H9 (cell line): Measurements from ENCODE around the gene INTS12. TPM values are rescaled to one million over a fixed set of nuclear protein-coding genes. Genes with fewer than 3 reads are reported as not detected.

Source experiments
- DNase-seq: peaks from one replicate; pipeline ENCODE4 v3.0.0-alpha.2; 2017
- H2AFZ ChIP-seq: one replicate; pipeline ENCODE4 v1.6.1; 2013; ENCODE audit warnings: mild to moderate bottlenecking, low read length, control low read depth, moderate library complexity
- H2AK5ac ChIP-seq: 2 replicates; pipeline ENCODE4 v1.6.1; 2013; ENCODE audit warnings: low read length, control low read depth, mixed read lengths; ENCODE audit not compliant: insufficient read length
- H2BK120ac ChIP-seq: one replicate; pipeline ENCODE4 v1.6.1; 2013; ENCODE audit warnings: low read depth, mild to moderate bottlenecking, low read length, control low read depth, inconsistent platforms; ENCODE audit not compliant: poor library complexity, severe bottlenecking
- H2BK12ac ChIP-seq: 2 replicates; pipeline ENCODE4 v1.6.1; 2013; ENCODE audit warnings: low read length, control low read depth, mixed read lengths, low read depth; ENCODE audit not compliant: insufficient read length
- H2BK15ac ChIP-seq: 2 replicates; pipeline ENCODE4 v1.6.1; 2013; ENCODE audit warnings: low read depth, low read length, control low read depth
- H2BK20ac ChIP-seq: one replicate; pipeline ENCODE4 v1.6.1; 2013; ENCODE audit warnings: low read depth, mild to moderate bottlenecking, low read length, control low read depth, inconsistent platforms; ENCODE audit not compliant: poor library complexity, severe bottlenecking
- H2BK5ac ChIP-seq: 2 replicates; pipeline ENCODE4 v1.6.1; 2013; ENCODE audit warnings: low read length, control low read depth, mixed read lengths; ENCODE audit not compliant: insufficient read length
- H3K14ac ChIP-seq: 2 replicates; pipeline ENCODE4 v1.6.1; 2013; ENCODE audit warnings: low read length, control low read depth; ENCODE audit not compliant: insufficient read depth
- H3K18ac ChIP-seq: 2 replicates; pipeline ENCODE4 v1.6.1; 2013; ENCODE audit warnings: low read depth, mild to moderate bottlenecking, mixed read lengths, low read length, control low read depth; ENCODE audit not compliant: insufficient read length
- H3K23ac ChIP-seq: 2 replicates; pipeline ENCODE4 v1.6.1; 2013; ENCODE audit warnings: low read length, control low read depth, mixed read lengths, low read depth; ENCODE audit not compliant: insufficient read length
- H3K23me2 ChIP-seq: 2 replicates; pipeline ENCODE4 v1.6.1; 2013; ENCODE audit warnings: low read depth, mild to moderate bottlenecking, mixed read lengths, low read length, control low read depth; ENCODE audit not compliant: insufficient read length, poor library complexity, severe bottlenecking
- H3K27ac ChIP-seq: 2 replicates; pipeline ENCODE4 v1.5.1; 2013; ENCODE audit warnings: low read length, control low read depth, mixed read lengths, low read depth; ENCODE audit not compliant: insufficient read length
- H3K27me3 ChIP-seq: 2 replicates; pipeline ENCODE4 v1.6.1; 2013; ENCODE audit warnings: low read length, control low read depth, inconsistent platforms; ENCODE audit not compliant: insufficient read depth
- H3K4ac ChIP-seq: 2 replicates; pipeline ENCODE4 v1.6.1; 2013; ENCODE audit warnings: low read depth, mild to moderate bottlenecking, control low read depth, inconsistent platforms, low read length, moderate library complexity
- H3K4me1 ChIP-seq: 2 replicates; pipeline ENCODE4 v1.6.1; 2013; ENCODE audit warnings: low read length, control low read depth, inconsistent platforms; ENCODE audit not compliant: insufficient read depth
- H3K4me2 ChIP-seq: 2 replicates; pipeline ENCODE4 v1.6.1; 2013; ENCODE audit warnings: low read length, control low read depth, mixed read lengths; ENCODE audit not compliant: insufficient read length, insufficient read depth
- H3K56ac ChIP-seq: 2 replicates; pipeline ENCODE4 v1.6.1; 2013; ENCODE audit warnings: low read depth, mild to moderate bottlenecking, mixed read lengths, low read length, control low read depth; ENCODE audit not compliant: insufficient read length
- H3K79me1 ChIP-seq: 2 replicates; pipeline ENCODE4 v1.6.1; 2013; ENCODE audit warnings: low read depth, mild to moderate bottlenecking, moderate library complexity, low read length, control low read depth, inconsistent platforms; ENCODE audit not compliant: insufficient read depth, poor library complexity, severe bottlenecking
- H3K79me2 ChIP-seq: 2 replicates; pipeline ENCODE4 v1.6.1; 2013; ENCODE audit warnings: low read length, control low read depth, inconsistent platforms; ENCODE audit not compliant: insufficient read depth
- H3K9ac ChIP-seq: 2 replicates; pipeline ENCODE4 v1.6.1; 2013; ENCODE audit warnings: low read length, control low read depth, mixed read lengths; ENCODE audit not compliant: insufficient read length; ENCODE audit errors: extremely low read depth
- H3K9me3 ChIP-seq: one replicate; pipeline ENCODE4 v1.6.1; 2013; ENCODE audit warnings: low read depth, low read length, inconsistent platforms; ENCODE audit not compliant: control insufficient read depth
- H3T11ph ChIP-seq: one replicate; pipeline ENCODE4 v1.6.1; 2013; ENCODE audit warnings: mild to moderate bottlenecking, low read length, control low read depth, inconsistent platforms
- H4K20me1 ChIP-seq: one replicate; pipeline ENCODE4 v1.6.1; 2013; ENCODE audit not compliant: control insufficient read depth, insufficient read length, insufficient read depth
- H4K5ac ChIP-seq: 2 replicates; pipeline ENCODE4 v1.6.1; 2013; ENCODE audit warnings: low read depth, mild to moderate bottlenecking, mixed read lengths, low read length, control low read depth; ENCODE audit not compliant: insufficient read length
- H4K8ac ChIP-seq: replicated peaks from 2 replicates; pipeline ENCODE4 v1.6.1; 2013; ENCODE audit warnings: low read length, control low read depth, mixed read lengths, low read depth; ENCODE audit not compliant: insufficient read length
- H4K91ac ChIP-seq: 2 replicates; pipeline ENCODE4 v1.6.1; 2013; ENCODE audit warnings: low read depth, mild to moderate bottlenecking, moderate library complexity, mixed read lengths, low read length, control low read depth; ENCODE audit not compliant: insufficient read length
- H3K27ac Mint-ChIP-seq, 3 experiments: 2 replicates in 2 of 3; 3 replicates in 1 of 3; pipeline ENCODE4 v1.8.0; 2020 to 2021; ENCODE audit warnings: mixed read lengths in 3 of 3, mild to moderate bottlenecking in 1 of 3, moderate library complexity in 1 of 3
- H3K27me3 Mint-ChIP-seq: 2 replicates; pipeline ENCODE4 v1.8.0; 2021; ENCODE audit warnings: low read depth, mild to moderate bottlenecking, moderate library complexity, mixed read lengths
- H3K36me3 Mint-ChIP-seq, 3 experiments: 2 replicates in 2 of 3; 3 replicates in 1 of 3; pipeline ENCODE4 v1.8.0; 2020 to 2021; ENCODE audit warnings: low read depth in 3 of 3, mixed read lengths in 3 of 3; ENCODE audit not compliant: insufficient read depth in 1 of 3
- H3K4me1 Mint-ChIP-seq, 2 experiments: 2 replicates each; pipeline ENCODE4 v1.8.0; 2020; ENCODE audit warnings: mixed read lengths in 2 of 2
- H3K4me3 Mint-ChIP-seq, 2 experiments: 2 replicates in 1 of 2; 3 replicates in 1 of 2; pipeline ENCODE4 v1.8.0; 2020 to 2021; ENCODE audit warnings: mild to moderate bottlenecking in 2 of 2, mixed read lengths in 2 of 2, moderate library complexity in 1 of 2
- H3K9me3 Mint-ChIP-seq, 2 experiments: 2 replicates in 1 of 2; 3 replicates in 1 of 2; pipeline ENCODE4 v1.8.0; 2020; ENCODE audit warnings: mild to moderate bottlenecking in 2 of 2, mixed read lengths in 2 of 2, moderate library complexity in 1 of 2
- CTCF ChIP-seq: fragments of 200-600 bp; sonication (generic); conservative IDR thresholded peaks from 3 replicates; pipeline ENCODE4 v1.8.0; 2021; ENCODE audit warnings: antibody characterized with exemption, mild to moderate bottlenecking
- WGBS: extraction: QIAGEN DNeasy Blood & Tissue Kit; methylation state at CpG from one replicate; pipeline ENCODE4 v1.1.7; 2013; ENCODE audit warnings: missing lambda C conversion rate, low lambda C conversion rate, mixed read lengths; ENCODE audit not compliant: insufficient read length; ENCODE audit errors: extremely low coverage; 5-methylcytosine and 5-hydroxymethylcytosine counted together
- total RNA-seq: library from RNA; stranded (reverse); gene quantifications from 2 replicates; pipeline ENCODE4 v1.2.1, GENCODE V29; 2021

The INTS12 gene
- total RNA-seq, 1 experiment from 2014 or later: 15.6 TPM

GRCh38 chr4:105650190-105650589, 58.3 kb downstream of the INTS12 start:
- Histone ChIP-seq H2BK12ac (no peak overlapping the region), H4K20me1 (no peaks in the 10 kb centered on the region), H3K9ac (no peak overlapping the region), H3K23ac (no peak overlapping the region), H3K4me2 (no peak overlapping the region), H4K5ac (no peak overlapping the region), H3K23me2 (no peaks in the 10 kb centered on the region), H3K79me1 (no peaks in the 10 kb centered on the region), H3K79me2 (no peaks in the 10 kb centered on the region), H3K27me3 (no peaks in the 10 kb centered on the region), H4K91ac (no peak overlapping the region), H2BK20ac (no peak overlapping the region), H3K4ac (no peak overlapping the region), H3K9me3 (no peaks in the 10 kb centered on the region), H2AK5ac (no peak overlapping the region), H2BK5ac (no peak overlapping the region), H3K4me1 (no peaks in the 10 kb centered on the region), H3K56ac (no peak overlapping the region), H3K18ac (no peak overlapping the region), H2AFZ (no peak overlapping the region), H3K27ac (no peak overlapping the region), H3K14ac (no peak overlapping the region), H2BK120ac (no peak overlapping the region), H4K8ac (no peak overlapping the region), H2BK15ac (no peak overlapping the region), H3T11ph (no peak overlapping the region)
- Mint-ChIP-seq H3K4me1 (no peaks in the 10 kb centered on the region), H3K4me3 (no peak overlapping the region), H3K27ac (no peak overlapping the region), H3K36me3 (no peaks in the 10 kb centered on the region), H3K27me3 (peaks cover 23% of the 10 kb centered on the region), H3K9me3 (no peaks in the 10 kb centered on the region)
- WGBS: no CpG with 5 or more reads among the region's 1 CpG
- TF ChIP-seq CTCF: no peak
- no peak for DNase-seq
